Jurkat, Clone E6-1 (cell line): ENCODE data around the gene RTN4RL1.
"Not testable (repeated sequence)": the region's sequence is repeated elsewhere in the genome, so short reads cannot be mapped to it uniquely, and the experiment has no call there.

Source experiments
- DNase-seq: peaks from one replicate; pipeline ENCODE4 v3.0.0-alpha.2; 2011; ENCODE audit warnings: low read depth, low spot score
- H3K4me3 ChIP-seq: 2 replicates; pipeline ENCODE4 v1.5.1; 2011; ENCODE audit warnings: mild to moderate bottlenecking, low read length, control low read depth, moderate library complexity

The RTN4RL1 gene

DNA sequence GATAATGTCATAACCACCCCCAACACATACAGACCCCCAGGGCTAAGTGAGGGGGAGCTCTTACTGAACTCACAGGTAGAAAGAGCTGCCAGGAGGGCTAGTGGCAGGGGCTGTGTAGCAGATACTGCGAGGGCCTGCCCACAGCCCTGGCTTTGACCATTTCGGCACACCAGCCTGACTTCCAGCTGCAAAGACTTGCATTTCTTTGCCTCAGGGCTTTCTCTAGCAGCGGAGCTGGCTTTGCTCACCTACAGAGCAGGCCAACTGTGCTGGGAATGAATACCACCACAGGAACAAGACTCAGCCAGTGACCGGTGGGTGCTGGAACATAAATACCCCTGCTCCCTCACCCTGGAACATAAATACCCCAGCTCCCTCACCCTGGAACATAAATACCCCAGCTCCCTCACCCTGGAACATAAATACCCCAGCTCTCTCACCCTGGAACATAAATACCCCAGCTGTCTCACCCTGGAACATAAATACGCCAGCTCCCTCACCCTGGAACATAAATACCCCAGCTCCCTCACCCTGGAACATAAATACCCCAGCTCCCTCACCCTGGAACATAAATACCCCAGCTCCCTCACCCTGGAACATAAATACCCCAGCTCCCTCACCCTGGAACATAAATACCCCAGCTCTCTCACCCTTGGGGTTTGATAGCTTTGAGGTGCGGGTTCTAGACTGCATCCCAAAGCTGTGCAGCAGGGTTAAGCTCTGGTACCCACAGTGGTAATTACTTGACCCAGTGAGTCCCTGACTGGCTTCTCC lies 11.7 kb downstream of the RTN4RL1 start:
- not testable (repeated sequence) for H3K4me3 ChIP-seq, DNase-seq

DNA sequence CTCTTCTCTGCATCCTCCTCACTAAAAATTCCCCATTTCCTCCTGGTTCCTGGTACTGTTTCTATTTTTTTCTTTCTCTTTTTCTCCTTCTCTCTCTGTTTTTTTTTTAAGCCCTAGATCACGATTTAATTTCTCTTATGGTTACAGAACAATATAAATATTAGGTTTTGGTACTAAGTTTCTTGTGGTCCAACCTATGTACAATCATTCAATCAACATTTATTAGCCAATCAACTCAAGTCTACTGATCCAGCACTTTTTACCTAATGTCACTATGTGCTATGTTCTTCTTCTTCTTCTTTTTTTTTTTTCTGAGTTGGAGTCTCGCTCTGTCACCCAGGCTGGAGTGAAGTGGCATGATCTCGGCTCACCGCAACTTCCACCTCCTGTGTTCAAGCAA lies 12.6 kb downstream of the RTN4RL1 start:
- no peak for DNase-seq
- H3K4me3 ChIP-seq: no peak overlapping the region

DNA sequence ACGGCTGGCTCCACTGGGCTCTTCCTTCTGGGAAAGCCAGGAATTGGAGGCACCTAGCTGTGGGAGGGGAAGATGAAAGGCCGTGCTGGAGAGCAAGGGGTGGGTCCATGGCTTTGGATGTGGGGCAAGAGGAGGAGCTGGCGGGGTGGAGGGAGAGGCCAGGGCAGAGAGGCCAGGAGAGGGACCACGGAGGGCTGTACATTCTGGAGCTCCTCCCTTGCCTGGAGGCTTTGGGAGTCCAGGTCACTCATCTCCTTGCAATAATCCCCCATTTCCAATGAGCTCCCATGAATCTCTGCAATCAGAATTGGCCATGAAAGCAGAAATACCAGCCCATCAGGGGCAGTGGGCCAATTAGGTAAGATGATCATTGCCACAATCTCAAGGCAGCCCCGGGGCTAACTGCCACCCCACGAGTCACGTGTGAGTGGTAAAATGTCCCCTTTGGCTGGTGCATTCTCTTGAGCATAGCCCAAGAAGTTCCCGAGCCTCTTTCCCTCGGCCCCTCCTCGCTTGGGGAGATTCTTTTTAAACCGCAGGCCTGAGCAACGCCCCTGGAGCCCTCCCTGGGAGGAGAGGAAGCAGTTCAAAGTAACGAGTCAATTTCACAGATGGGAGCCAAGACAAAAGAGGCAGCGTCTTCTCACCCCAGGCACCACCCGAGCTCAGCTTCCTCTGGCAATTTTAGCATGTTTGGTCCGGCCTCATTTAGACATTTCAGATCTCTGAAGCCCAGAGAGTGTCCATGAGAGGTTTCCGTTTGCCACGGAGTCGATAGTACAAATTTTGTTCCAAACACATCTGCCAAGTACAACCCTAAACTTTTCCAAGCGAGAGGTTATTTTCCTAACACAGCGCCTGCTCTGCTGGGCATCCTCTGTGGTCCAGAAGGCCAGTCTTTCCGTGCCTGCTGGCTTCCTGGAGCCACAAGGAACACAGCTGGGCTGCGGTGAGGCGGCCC lies 13.4 kb downstream of the RTN4RL1 start:
- DNase-seq: peak; percentile 47
- H3K4me3 ChIP-seq: peak overlapping the region; percentile 23

DNA sequence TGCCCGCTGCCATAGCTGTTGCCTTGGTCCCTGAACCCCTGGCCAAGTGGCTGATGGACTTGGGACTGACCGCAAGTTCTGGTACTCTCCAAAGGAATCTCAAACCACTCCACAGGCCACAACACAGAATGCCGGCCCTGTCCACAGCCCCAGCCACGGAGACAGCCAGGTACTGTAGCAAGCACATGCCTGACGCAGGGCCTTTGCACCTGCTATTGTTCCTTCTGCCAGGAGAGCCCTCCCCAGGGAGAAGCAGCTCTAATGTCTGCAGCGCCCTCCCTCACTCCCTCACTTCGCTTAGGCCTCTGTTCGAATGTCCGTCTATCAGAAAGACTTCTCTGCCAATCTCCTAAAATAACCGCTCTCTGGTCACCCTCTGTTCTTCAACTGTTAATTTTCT lies 15.4 kb downstream of the RTN4RL1 start:
- no peak for DNase-seq
- no peak overlapping the region for H3K4me3 ChIP-seq

DNA sequence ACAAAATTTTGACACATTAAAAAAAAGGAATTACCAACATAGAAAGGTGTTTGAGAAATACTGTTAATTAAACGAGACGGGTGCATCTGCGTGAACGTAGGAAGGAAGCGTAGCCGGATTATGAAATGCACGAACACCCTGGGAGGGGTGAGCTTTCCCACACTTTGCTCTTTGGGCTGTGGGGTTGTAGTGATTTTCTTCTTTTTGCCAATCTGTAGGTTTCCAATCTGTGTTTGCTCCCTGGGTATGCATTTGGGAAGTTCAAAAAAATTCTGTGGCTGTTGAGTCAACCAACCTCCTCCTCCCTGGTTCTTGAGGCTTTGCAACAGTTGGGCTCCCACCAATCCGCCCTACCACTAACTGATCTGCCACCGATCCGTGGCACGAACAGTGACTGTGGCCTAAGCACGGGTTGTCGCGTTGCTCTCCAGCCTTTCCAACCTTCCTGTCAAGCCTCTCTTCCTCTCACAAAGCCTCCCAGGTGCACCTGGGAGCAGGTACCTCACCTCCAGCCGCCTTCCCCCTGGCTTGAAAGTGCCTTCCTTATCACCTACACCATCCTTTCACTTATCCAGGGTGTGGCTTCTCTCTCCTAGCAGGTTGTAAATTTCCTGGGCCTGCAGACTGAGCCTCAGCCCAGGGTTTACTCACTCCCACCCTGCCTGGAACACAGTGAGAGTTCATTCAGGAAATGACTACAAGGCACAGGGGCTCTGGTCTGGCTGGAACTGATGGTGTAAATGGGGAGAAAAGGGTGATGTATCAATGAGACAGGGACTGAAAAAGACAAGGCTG lies 16.6 kb downstream of the RTN4RL1 start:
- no peak for DNase-seq

DNA sequence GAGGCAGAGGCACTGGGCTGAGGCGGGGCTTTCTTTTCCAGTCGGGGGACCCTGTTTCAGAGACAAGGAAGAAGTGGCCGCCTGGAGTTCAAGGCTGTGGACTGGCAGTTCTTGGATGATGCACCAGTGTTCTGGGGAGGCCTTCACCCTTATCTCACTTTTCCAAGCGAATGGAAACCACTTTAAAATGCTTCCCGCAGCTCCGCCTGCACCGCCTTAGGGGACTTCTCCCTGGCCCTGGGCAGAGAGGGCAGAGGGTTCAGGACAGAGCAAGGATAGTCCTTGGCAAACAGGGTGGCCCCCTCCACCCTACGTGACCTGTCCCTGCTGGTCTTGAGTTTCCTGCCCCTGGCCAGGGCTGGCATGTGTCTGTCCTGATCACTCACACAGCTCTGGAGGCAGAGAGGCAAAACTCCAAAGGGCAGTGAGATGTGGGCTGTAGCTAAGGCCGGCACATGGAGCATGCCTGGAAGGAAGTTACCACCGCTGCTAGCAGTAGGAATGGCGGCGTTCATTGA lies 20.6 kb downstream of the RTN4RL1 start:
- DNase-seq: no peak
- no peak overlapping the region for H3K4me3 ChIP-seq

More for the DNA sequence above, 16.6 kb downstream of the RTN4RL1 start:
- H3K4me3 ChIP-seq: no peak overlapping the region

DNA sequence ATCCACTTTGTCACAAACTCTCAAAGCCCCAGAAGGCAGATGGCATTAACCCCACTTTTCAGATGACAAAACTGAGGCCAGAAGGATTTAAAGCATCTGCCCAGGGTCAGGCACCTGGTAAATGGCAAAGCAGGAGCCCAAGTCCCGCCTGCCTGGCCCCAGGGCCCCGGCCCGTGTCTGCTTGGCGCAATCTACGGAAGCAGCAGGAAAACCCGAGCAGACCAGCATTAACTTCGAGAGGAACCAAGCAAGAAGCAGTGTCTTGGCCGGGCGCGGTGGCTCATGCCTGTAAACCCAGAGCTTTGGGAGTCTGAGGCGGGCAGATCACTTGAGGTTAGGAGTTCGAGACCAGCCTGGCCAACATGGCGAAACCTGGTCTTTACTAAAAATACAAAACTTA lies 21.6 kb downstream of the RTN4RL1 start:
- no peak for DNase-seq
- H3K4me3 ChIP-seq: no peak overlapping the region

DNA sequence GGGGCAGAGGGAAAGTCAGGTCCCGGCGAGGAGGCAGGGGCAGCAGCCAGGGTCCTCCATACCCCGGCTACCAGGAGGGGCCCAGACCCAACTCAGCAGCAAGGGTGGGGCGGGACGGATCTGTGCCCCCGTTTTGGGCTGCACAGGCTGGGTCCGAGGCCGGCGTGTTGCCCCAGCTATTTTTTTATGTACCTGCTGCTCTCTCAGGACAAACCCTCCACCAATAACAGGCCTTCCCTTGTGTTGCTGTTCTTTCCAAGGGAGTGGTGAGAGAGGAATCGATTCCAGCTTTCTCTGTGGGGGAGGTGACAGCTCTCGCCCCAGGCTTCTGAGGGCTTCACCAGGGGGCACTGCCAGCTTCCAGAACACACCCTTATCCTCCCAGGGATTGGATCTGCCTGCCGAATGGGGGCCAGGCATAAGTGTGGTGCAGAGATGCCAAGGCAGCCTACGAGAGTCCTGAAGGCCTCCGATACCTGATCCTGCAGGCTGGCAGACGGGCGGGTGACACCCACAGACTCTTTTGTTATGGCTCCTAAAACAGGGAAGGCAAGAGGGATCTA lies 22.3 kb downstream of the RTN4RL1 start:
- DNase-seq: no peak
- H3K4me3 ChIP-seq: no peak overlapping the region

DNA sequence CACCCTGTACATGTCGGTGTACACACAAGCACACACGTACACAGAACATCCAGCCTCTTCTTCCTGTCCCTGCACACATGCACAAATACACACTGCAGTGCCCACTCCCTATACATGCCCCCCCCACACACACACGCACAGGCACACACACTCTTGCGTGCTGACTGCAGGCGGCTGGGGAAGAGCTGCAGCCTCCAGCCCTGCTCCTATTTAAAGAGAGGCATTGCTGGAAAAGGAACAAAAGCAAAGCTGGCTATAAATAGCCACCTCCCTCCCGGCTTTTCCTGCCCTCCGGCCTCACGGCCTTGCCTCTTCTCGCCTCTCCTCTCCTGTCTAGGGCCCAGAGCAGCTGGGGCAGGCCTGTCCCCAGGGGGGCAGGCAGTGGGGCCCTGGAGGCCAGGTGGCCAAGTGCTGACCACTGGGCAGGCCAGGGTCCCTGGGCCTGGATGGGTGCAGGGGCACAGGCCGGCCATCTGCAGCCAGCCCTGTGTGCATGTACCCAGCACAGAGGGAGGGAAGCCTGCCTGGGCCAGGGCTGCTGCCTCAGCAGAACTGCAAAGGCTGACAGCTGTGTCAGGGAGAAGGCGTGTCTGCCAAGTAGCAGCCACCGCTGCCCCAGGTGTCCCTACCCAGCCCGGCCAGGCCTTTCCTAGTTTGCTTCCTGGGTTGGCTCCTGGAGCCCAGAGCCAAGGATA lies 25.4 kb downstream of the RTN4RL1 start:
- no peak for DNase-seq
- no peak overlapping the region for H3K4me3 ChIP-seq

DNA sequence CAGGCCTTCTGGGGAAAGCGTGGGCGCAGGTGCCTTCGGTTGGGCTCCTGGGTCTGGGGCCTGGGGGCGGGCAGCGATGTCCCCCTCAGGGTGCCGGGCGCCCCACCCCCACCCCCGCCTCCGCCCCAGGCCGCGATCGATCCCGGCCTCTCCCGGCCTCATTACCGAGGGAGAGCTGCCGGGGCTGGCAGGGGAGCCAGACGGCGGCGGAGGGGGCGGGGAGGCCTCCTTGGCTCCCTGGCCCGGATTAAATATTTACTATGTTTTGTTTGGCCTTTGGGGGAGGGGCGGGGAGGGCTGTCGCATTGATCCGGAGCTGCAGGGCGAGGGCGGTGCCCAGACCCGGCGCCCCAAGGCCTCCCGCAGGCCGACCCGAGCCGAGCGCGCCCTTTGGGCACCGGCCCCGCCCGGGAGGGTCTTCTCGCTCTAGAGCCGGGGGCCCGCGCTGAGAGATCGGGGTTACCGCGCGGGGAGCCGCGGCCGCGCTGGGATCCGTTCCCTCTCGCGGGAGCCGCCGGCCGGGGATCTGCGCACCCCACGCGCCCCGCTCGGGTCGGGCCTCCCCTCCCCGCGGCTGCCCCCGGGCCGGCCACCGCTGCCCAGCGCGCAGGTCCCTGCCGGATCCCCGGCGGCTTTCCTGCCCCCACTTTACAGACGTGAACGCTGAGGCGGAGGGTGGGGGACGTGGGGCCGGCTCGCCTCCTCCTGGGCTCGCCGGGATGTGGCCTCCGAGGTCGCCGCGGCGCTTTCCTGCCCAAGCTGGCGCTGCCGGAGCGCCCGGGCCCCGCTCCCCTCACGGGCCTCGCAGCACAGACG lies 27.0 kb downstream of the RTN4RL1 start:
- no peak overlapping the region for H3K4me3 ChIP-seq
- DNase-seq: no peak

DNA sequence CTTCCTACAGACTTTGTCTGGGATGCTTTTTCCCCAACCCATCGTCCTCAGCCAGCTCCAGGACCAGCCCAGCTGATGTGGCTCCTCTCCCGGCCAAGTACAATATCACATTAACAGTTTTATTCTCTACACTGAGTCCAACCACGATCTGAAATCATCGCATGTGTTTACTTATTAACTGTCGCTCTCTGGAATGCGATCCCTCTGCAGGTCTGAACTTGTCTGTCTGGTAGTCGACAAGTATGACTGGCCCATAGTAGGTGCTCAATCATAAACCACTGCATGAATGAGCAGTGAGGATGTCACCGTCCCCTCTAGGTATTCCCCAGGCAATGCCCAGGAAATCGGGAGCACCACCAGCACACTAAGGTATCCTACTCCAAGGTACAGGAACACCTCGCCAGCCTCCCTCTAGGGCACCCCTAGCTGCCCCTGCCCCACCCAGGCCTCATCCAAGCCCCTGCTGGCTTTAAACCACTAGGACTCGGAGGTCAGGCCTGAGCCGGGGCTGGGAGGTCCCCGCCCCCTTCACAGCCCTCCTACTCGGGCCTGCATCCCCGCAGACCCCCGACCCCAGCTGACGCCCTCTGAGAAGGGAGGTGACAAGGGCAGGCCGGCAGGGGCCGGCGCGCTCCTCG lies 27.7 kb downstream of the RTN4RL1 start:
- H3K4me3 ChIP-seq: no peak overlapping the region
- DNase-seq: no peak

DNA sequence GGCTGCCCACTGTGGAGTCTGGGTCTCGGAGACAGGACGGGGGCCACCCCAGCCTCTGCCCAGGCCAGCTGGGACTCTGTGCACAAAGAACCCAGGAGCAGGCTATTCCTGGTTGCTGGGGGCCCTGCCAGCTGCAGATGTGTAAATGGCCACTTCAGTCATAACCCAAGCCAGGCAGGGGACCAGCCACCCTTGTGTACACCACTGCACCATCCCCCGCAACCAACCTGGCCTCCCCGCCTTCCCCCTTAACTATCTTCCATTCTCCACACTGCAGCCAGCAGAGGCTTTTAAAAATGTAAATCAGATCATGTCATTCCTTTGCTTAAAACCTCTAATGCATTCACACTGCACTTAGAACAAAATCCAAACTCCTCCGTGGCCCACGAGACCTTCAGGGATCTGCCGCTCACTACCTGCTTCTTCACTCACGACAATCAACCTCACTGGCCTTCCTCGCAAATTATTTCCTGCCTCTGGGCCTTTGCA lies 28.3 kb downstream of the RTN4RL1 start:
- no peak for DNase-seq
- H3K4me3 ChIP-seq: no peak overlapping the region

DNA sequence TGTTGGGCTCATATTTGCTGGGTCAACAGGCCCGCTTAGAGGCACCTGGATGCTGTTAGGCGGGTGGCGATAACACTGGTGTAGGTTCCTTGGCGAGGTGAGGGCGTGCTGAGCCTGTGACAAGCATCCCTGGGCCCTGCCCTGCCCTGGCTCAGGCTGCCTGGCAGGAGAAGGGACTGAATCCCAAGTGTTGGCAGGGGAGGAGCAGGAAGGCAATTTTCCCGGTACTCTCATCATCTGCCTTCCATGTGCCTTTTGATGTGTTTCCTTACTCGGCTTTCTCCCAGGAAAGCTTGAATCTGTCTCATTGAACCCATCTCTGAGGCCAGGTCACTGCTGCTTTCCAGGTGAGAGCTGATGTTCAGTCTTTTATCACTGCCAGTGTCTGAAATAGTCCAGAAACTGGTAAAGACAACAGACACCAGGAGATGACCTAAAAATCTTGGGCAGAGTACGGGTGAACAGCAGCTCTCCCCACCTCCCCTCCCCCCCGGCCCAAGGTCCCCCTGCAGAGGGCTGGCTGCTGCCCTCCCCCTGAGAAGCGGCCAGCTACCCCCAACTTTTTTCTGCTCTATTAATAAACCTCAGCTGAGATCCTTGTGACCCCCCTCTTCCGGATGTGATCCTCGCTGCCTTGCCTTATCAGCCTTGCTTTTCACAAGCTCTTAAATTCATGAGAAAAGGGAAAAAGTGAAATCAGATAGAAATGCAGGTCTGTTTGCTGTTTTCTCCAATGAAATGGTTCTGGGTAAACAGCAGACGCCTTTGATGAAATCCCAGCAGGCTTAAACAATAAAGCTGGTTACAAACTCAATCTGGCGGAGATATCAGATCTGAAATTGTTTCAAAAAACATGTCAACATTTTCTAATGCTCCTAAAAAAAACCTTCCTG lies 29.0 kb downstream of the RTN4RL1 start:
- no peak for DNase-seq
- H3K4me3 ChIP-seq: no peak overlapping the region

DNA sequence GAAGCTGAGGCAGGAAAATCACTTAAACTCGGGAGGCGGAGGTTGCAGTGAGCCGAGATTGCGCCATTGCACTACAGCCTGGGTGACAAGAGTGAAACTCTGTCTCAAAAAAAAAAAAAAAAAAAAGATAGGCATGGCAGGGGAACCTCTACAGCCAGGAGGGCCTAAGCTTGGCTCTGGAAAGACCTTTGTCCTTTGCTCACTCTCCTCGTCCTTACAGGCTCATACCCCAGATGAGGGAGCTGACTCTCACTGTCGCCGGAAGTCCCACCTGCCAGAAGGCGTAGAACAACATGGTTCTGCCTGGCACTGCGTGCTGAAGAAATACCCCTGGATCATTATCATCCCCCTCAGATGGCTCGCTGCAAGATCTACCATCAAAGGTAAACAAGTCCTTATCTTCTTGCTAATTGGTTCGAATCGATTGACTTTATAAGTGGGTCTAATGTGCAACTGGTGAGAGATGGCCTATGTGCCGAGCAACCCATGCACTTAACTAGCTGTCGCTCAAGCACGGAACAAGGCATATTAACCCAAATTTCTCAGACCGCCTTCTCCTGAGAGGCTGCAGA lies 29.7 kb downstream of the RTN4RL1 start:
- no peak overlapping the region for H3K4me3 ChIP-seq

DNA sequence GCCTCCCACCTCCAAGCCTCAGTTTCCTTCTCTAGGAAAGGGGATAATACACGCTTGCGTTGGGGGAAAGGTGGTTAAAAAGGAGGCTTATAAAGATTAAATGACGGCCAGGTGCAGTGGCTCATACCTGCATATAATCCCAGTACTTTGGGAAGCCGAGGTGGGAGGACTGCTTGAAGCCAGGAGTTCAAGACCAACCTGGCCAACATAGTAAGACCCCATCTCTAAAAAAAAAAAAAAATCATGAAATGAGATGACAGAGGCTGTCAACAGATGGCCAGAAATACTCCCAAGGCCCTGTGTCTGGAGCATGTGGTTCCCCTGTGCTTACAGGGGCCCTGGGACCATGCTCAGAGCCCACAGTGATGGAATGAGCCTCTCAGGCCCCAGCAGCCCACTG lies 30.4 kb downstream of the RTN4RL1 start:
- no peak for DNase-seq
- no peak overlapping the region for H3K4me3 ChIP-seq

More for the DNA sequence above, 29.7 kb downstream of the RTN4RL1 start:
- no peak for DNase-seq

DNA sequence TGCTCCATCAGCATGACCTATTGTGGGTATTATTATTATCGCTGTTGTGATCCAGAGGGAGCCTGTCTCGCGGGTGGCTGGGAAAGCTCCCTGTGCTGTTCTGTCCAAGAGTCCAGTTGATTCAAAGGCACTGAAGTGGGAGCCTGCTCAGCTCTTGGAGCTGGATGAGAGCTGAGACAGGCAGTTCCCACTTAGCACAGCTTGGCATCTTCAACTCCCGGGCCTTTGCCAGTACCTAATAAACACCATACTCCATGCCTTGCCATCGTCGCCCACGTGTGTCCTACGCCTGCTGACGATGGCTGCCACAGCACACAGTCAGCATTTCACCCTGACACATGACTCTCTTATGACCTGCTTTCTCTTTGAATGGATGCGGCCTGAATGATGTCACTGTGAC lies 32.6 kb downstream of the RTN4RL1 start:
- no peak overlapping the region for H3K4me3 ChIP-seq
- no peak for DNase-seq
